ENCODE measurements around the gene ZFP1.
"Not testable (repeated sequence)": the region's sequence is repeated elsewhere in the genome, so short reads cannot be mapped to it uniquely, and the experiment has no call there.

The ZFP1 gene

GRCh38 chr16:75127713-75128415 lies 20.5 kb upstream of the ZFP1 start:
- Histone ChIP-seq H3K9ac (ENCODE audit: low read depth in 1 of 2, low read length in 2 of 2) (no peak overlapping the region), H3K36me3 (ENCODE audit: control insufficient read depth in 1 of 2, insufficient read depth in 2 of 2, low read length in 2 of 2) (no peaks in the 10 kb centered on the region), H3K27ac (ENCODE audit: low read depth, low read length) (no peak overlapping the region), H3K4me1 (ENCODE audit: control insufficient read depth in 1 of 2, insufficient read depth in 2 of 2, low read length in 2 of 2) (no peaks in the 10 kb centered on the region), H3K4me3 (ENCODE audit: low read depth in 1 of 2, low read length in 2 of 2) (no peak overlapping the region), H3K27me3 (ENCODE audit: control insufficient read depth in 1 of 2, insufficient read depth in 2 of 2, low read length in 2 of 2) (no peaks in the 10 kb centered on the region), H3K9me3 (ENCODE audit: control insufficient read depth in 1 of 2, low read length in 2 of 2) (peaks cover 0 to 6% of the 10 kb centered on the region in 2 donors)

DNA sequence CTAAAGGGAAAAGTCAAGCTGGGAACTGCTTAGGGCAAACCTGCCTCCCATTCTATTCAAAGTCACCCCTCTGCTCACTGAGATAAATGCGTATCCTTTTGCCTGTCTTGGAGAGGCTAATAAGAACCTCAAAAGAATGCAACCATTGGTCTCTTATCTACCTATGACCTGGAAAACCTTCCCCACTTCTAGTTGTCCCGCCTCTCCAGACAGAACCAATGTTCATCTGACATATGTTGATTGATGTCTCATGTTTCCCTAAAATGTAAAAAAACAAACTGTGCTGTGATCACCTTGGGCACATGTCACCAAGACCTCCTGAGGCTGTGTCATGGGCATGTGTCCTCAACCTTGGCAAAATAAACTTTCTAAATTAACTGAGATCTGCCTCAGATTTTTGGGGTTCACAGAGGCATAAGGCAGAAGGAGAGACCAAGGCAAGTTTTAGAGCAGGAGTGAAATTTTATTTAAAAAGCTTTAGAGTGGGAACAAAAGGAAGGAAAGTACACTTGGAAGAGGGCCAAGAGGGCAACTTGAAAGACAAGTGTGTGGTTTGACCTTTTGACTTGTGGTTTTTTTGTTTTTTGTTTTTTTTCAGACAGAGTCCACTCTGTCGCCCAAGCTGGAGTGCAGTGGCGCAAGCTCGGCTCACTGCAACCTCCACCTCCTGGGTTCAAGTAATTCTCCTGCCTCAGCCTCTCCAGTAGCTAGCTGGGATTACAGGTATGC lies 18.7 kb upstream of the ZFP1 start:
- not testable (repeated sequence) for H3K9me3 ChIP-seq (ENCODE audit: control insufficient read depth in 1 of 2, low read length in 2 of 2); H3K27me3 ChIP-seq (ENCODE audit: control insufficient read depth in 1 of 2, insufficient read depth in 2 of 2, low read length in 2 of 2); H3K9ac ChIP-seq (ENCODE audit: low read depth in 1 of 2, low read length in 2 of 2); H3K36me3 ChIP-seq (ENCODE audit: control insufficient read depth in 1 of 2, insufficient read depth in 2 of 2, low read length in 2 of 2); H3K4me1 ChIP-seq (ENCODE audit: control insufficient read depth in 1 of 2, insufficient read depth in 2 of 2, low read length in 2 of 2); H3K4me3 ChIP-seq (ENCODE audit: low read depth in 1 of 2, low read length in 2 of 2); H3K27ac ChIP-seq (ENCODE audit: low read depth, low read length)

GRCh38 chr16:75130150-75130771 lies 18.1 kb upstream of the ZFP1 start:
- no peaks in the 10 kb centered on the region for H3K27me3 ChIP-seq (ENCODE audit: control insufficient read depth in 1 of 2, insufficient read depth in 2 of 2, low read length in 2 of 2)

DNA sequence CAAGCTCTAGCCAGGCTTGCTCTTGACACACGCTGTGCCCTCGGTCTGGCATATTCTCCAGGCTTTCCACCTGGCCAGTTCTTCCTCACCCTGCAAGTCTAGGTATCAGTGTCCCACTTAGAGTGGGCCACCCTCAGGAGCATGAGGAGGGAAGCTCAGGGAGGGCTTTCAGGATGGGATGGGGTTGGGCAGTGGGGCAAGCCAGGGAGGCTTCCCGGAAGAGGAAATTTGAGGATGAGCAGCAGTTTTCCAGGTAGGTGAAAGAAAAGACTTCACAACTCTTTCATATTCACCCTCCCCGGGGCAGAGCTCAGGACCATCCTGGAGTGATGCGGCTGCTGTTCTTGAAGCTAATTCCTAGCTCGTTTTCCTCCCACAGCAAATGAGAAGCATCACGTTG lies 17.2 kb upstream of the ZFP1 start:
- no peaks in the 10 kb centered on the region for H3K4me1 ChIP-seq (ENCODE audit: control insufficient read depth in 1 of 2, insufficient read depth in 2 of 2, low read length in 2 of 2)
- no peak overlapping the region for H3K9ac ChIP-seq (ENCODE audit: low read depth in 1 of 2, low read length in 2 of 2)
- H3K36me3 ChIP-seq (ENCODE audit: control insufficient read depth in 1 of 2, insufficient read depth in 2 of 2, low read length in 2 of 2) = no peaks in the 10 kb centered on the region
- no peak overlapping the region for H3K27ac ChIP-seq (ENCODE audit: low read depth, low read length)
- H3K27me3 ChIP-seq (ENCODE audit: control insufficient read depth in 1 of 2, insufficient read depth in 2 of 2, low read length in 2 of 2) = no peaks in the 10 kb centered on the region
- H3K9me3 ChIP-seq (ENCODE audit: control insufficient read depth in 1 of 2, low read length in 2 of 2) = peaks cover 0 to 6% of the 10 kb centered on the region in 2 donors
- no peak overlapping the region for H3K4me3 ChIP-seq (ENCODE audit: low read depth in 1 of 2, low read length in 2 of 2)

More at GRCh38 chr16:75130150-75130771, 18.1 kb upstream of the ZFP1 start:
- H3K9ac ChIP-seq (ENCODE audit: low read depth in 1 of 2, low read length in 2 of 2) = no peak overlapping the region
- no peak overlapping the region for H3K27ac ChIP-seq (ENCODE audit: low read depth, low read length)
- no peaks in the 10 kb centered on the region for H3K36me3 ChIP-seq (ENCODE audit: control insufficient read depth in 1 of 2, insufficient read depth in 2 of 2, low read length in 2 of 2)
- no peak overlapping the region for H3K4me3 ChIP-seq (ENCODE audit: low read depth in 1 of 2, low read length in 2 of 2)
- no peaks in the 10 kb centered on the region for H3K4me1 ChIP-seq (ENCODE audit: control insufficient read depth in 1 of 2, insufficient read depth in 2 of 2, low read length in 2 of 2)
- peaks cover 0 to 6% of the 10 kb centered on the region in 2 donors for H3K9me3 ChIP-seq (ENCODE audit: control insufficient read depth in 1 of 2, low read length in 2 of 2)

GRCh38 chr16:75138233-75138632 lies 10.1 kb upstream of the ZFP1 start:
- Histone ChIP-seq H3K4me1 (ENCODE audit: control insufficient read depth in 1 of 2, insufficient read depth in 2 of 2, low read length in 2 of 2) (no peaks in the 10 kb centered on the region), H3K9ac (ENCODE audit: low read depth in 1 of 2, low read length in 2 of 2) (no peak overlapping the region), H3K9me3 (ENCODE audit: control insufficient read depth in 1 of 2, low read length in 2 of 2) (no peaks in the 10 kb centered on the region), H3K27me3 (ENCODE audit: control insufficient read depth in 1 of 2, insufficient read depth in 2 of 2, low read length in 2 of 2) (no peaks in the 10 kb centered on the region), H3K27ac (ENCODE audit: low read depth, low read length) (no peak overlapping the region), H3K36me3 (ENCODE audit: control insufficient read depth in 1 of 2, insufficient read depth in 2 of 2, low read length in 2 of 2) (no peaks in the 10 kb centered on the region), H3K4me3 (ENCODE audit: low read depth in 1 of 2, low read length in 2 of 2) (no peak overlapping the region)

DNA sequence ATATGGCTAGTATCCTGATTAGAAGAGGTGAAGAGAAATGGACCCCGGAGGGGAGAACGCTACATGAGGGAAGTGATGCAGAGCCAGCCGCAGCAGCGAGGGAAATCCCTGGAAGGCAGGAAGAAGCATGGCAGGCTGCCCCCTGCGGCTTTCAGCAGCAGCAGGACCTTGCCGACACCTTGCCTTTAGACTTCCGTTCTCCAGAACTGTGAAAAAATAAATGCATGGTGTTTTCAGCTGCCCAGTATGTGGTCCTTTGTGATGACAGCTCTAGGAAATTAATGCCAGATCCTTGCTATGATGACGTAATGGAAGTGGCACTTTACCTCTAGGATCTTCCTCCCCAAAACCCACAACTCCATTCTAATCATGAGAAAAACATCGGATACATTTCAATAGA lies 9.7 kb upstream of the ZFP1 start:
- H3K27me3 ChIP-seq (ENCODE audit: control insufficient read depth in 1 of 2, insufficient read depth in 2 of 2, low read length in 2 of 2) = no peaks in the 10 kb centered on the region
- H3K4me1 ChIP-seq (ENCODE audit: control insufficient read depth in 1 of 2, insufficient read depth in 2 of 2, low read length in 2 of 2) = no peaks in the 10 kb centered on the region
- no peak overlapping the region for H3K27ac ChIP-seq (ENCODE audit: low read depth, low read length)
- H3K9ac ChIP-seq (ENCODE audit: low read depth in 1 of 2, low read length in 2 of 2) = no peak overlapping the region
- H3K4me3 ChIP-seq (ENCODE audit: low read depth in 1 of 2, low read length in 2 of 2) = no peak overlapping the region
- no peaks in the 10 kb centered on the region for H3K36me3 ChIP-seq (ENCODE audit: control insufficient read depth in 1 of 2, insufficient read depth in 2 of 2, low read length in 2 of 2)
- no peaks in the 10 kb centered on the region for H3K9me3 ChIP-seq (ENCODE audit: control insufficient read depth in 1 of 2, low read length in 2 of 2)

DNA sequence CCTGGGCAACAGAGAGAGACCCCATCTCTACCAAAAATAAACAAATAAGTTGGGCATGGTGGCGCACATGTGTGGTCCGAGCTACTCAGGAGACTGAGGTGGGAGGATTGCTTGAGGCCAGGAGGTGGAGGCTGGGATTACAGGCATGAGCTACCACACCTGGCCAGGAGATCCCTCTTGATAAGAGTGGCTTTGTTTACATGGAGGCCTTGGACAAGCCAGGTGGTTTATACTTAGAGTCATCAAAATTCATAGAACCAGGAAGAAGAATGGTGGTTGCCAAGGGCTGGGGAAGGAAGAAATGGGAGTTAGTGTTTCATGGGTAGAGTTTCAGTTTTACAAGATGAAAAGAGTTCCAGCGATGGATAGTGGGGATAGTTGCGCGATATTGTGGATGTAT lies 8.8 kb upstream of the ZFP1 start:
- Histone ChIP-seq H3K9me3 (ENCODE audit: control insufficient read depth in 1 of 2, low read length in 2 of 2) (no peaks in the 10 kb centered on the region), H3K36me3 (ENCODE audit: control insufficient read depth in 1 of 2, insufficient read depth in 2 of 2, low read length in 2 of 2) (no peaks in the 10 kb centered on the region), H3K4me3 (ENCODE audit: low read depth in 1 of 2, low read length in 2 of 2) (no peak overlapping the region), H3K27ac (ENCODE audit: low read depth, low read length) (no peak overlapping the region), H3K27me3 (ENCODE audit: control insufficient read depth in 1 of 2, insufficient read depth in 2 of 2, low read length in 2 of 2) (no peaks in the 10 kb centered on the region), H3K9ac (ENCODE audit: low read depth in 1 of 2, low read length in 2 of 2) (no peak overlapping the region), H3K4me1 (ENCODE audit: control insufficient read depth in 1 of 2, insufficient read depth in 2 of 2, low read length in 2 of 2) (no peaks in the 10 kb centered on the region)

GRCh38 chr16:75143941-75144340 lies 4.4 kb upstream of the ZFP1 start:
- peaks cover 0 to under 1% of the 10 kb centered on the region in 2 donors for H3K4me1 ChIP-seq (ENCODE audit: control insufficient read depth in 1 of 2, insufficient read depth in 2 of 2, low read length in 2 of 2)

GRCh38 chr16:75147968-75148310 lies 385 bp upstream of the ZFP1 start:
- H3K27ac ChIP-seq (ENCODE audit: low read depth, low read length) = no peak overlapping the region
- H3K9me3 ChIP-seq (ENCODE audit: control insufficient read depth in 1 of 2, low read length in 2 of 2) = peaks cover 6 to 14% of the 10 kb centered on the region in 2 donors
- H3K4me1 ChIP-seq (ENCODE audit: control insufficient read depth in 1 of 2, insufficient read depth in 2 of 2, low read length in 2 of 2) = peaks cover 0 to 4% of the 10 kb centered on the region in 2 donors
- H3K9ac ChIP-seq (ENCODE audit: low read depth in 1 of 2, low read length in 2 of 2) = peak overlapping the region in 1 of 2 donors; percentile 74
- peaks cover 0 to 1% of the 10 kb centered on the region in 2 donors for H3K36me3 ChIP-seq (ENCODE audit: control insufficient read depth in 1 of 2, insufficient read depth in 2 of 2, low read length in 2 of 2)
- no peaks in the 10 kb centered on the region for H3K27me3 ChIP-seq (ENCODE audit: control insufficient read depth in 1 of 2, insufficient read depth in 2 of 2, low read length in 2 of 2)
- peak overlapping the region; percentile 78 to 95 for H3K4me3 ChIP-seq (ENCODE audit: low read depth in 1 of 2, low read length in 2 of 2)

More at GRCh38 chr16:75143941-75144340, 4.4 kb upstream of the ZFP1 start:
- no peak overlapping the region for H3K4me3 ChIP-seq (ENCODE audit: low read depth in 1 of 2, low read length in 2 of 2)
- H3K9ac ChIP-seq (ENCODE audit: low read depth in 1 of 2, low read length in 2 of 2) = no peak overlapping the region
- no peaks in the 10 kb centered on the region for H3K27me3 ChIP-seq (ENCODE audit: control insufficient read depth in 1 of 2, insufficient read depth in 2 of 2, low read length in 2 of 2)
- H3K9me3 ChIP-seq (ENCODE audit: control insufficient read depth in 1 of 2, low read length in 2 of 2) = no peaks in the 10 kb centered on the region
- H3K36me3 ChIP-seq (ENCODE audit: control insufficient read depth in 1 of 2, insufficient read depth in 2 of 2, low read length in 2 of 2) = no peaks in the 10 kb centered on the region
- no peak overlapping the region for H3K27ac ChIP-seq (ENCODE audit: low read depth, low read length)

DNA sequence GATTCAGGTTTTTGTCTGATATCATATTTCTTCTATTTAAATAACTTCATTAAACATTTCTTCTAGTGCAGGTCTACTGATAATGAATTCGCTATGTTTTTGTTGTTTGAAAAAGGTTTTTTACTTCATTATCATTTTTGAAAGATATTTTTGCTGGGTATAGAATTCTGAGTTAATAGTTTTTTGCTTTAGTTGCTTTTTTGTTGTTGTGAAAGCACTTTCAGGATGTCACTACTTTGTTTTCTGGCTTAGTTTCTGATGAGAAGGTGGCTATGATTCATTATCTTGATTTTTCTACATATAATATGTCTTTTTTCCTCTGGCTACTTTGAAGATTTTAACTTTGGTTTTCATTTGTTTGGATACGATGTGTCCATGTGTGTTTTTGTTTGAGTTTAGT lies 3.5 kb downstream of the ZFP1 start:
- no peak overlapping the region for H3K9ac ChIP-seq (ENCODE audit: low read depth in 1 of 2, low read length in 2 of 2)
- peaks cover 0 to 4% of the 10 kb centered on the region in 2 donors for H3K4me1 ChIP-seq (ENCODE audit: control insufficient read depth in 1 of 2, insufficient read depth in 2 of 2, low read length in 2 of 2)
- peaks cover 6 to 14% of the 10 kb centered on the region in 2 donors for H3K36me3 ChIP-seq (ENCODE audit: control insufficient read depth in 1 of 2, insufficient read depth in 2 of 2, low read length in 2 of 2)
- H3K27ac ChIP-seq (ENCODE audit: low read depth, low read length) = no peak overlapping the region
- H3K27me3 ChIP-seq (ENCODE audit: control insufficient read depth in 1 of 2, insufficient read depth in 2 of 2, low read length in 2 of 2) = no peaks in the 10 kb centered on the region
- peaks cover 6 to 14% of the 10 kb centered on the region in 2 donors for H3K9me3 ChIP-seq (ENCODE audit: control insufficient read depth in 1 of 2, low read length in 2 of 2)
- H3K4me3 ChIP-seq (ENCODE audit: low read depth in 1 of 2, low read length in 2 of 2) = no peak overlapping the region
